ENCODE measurements around the gene RYR3. TPM values are rescaled to one million over a fixed set of nuclear protein-coding genes. Genes with fewer than 3 reads are reported as not detected.

The RYR3 gene
- total RNA-seq, 1 donor from 2014 or later = 1.5 TPM

GRCh38 chr15:33384307-33384706 is 73.5 kb downstream of the RYR3 start:
- H3K27ac Mint-ChIP-seq (ENCODE audit: unreplicated experiment) = no peak overlapping the region
- Histone ChIP-seq H3K4me1 (ENCODE audit: insufficient read depth, low read length) (no peaks in the 10 kb centered on the region), H3K27ac (ENCODE audit: low read depth, low read length) (no peak overlapping the region), H2AFZ (ENCODE audit: low read depth, low read length) (no peak overlapping the region), H3K27me3 (ENCODE audit: insufficient read depth, low read length) (no peaks in the 10 kb centered on the region), H3K4me3 (ENCODE audit: insufficient read depth, low read depth, low read length) (no peak overlapping the region), H3K36me3 (ENCODE audit: insufficient read depth, low read length) (no peaks in the 10 kb centered on the region), H3K9ac (ENCODE audit: low read length) (no peak overlapping the region), H4K20me1 (ENCODE audit: insufficient read depth, low read length) (no peaks in the 10 kb centered on the region), H3K4me2 (ENCODE audit: low read length) (no peak overlapping the region), H3K9me3 (ENCODE audit: insufficient read depth, low read depth, low read length) (no peaks in the 10 kb centered on the region), H3K79me2 (ENCODE audit: insufficient read depth, low read length) (no peaks in the 10 kb centered on the region)
- no peaks in the 10 kb centered on the region for H3K9me3 Mint-ChIP-seq (ENCODE audit: unreplicated experiment)
- H3K4me3 Mint-ChIP-seq (ENCODE audit: unreplicated experiment) = no peak overlapping the region
- DNase-seq (ENCODE audit: low read depth) (no peak), FAIRE-seq (no peak)
- no peak for TF ChIP-seq EZH2 (IDR thresholded peaks at IDR 0.05; ENCODE audit: insufficient read depth, low read length)
- TF ChIP-seq CTCF (IDR thresholded peaks at IDR 0.05; ENCODE audit: insufficient read depth, low read depth, low read length) = no peak
- H3K36me3 Mint-ChIP-seq (ENCODE audit: low read depth, unreplicated experiment) = no peaks in the 10 kb centered on the region
- peaks cover 10% of the 10 kb centered on the region for H3K27me3 Mint-ChIP-seq (ENCODE audit: low read depth, unreplicated experiment)
- peaks cover 2% of the 10 kb centered on the region for H3K4me1 Mint-ChIP-seq (ENCODE audit: low read depth, unreplicated experiment)

- no peaks in the 10 kb centered on the region for H3K4me1 ChIP-seq (ENCODE audit: insufficient read depth, low read length)
- DNase-seq (ENCODE audit: low read depth) (no peak), FAIRE-seq (no peak)
- H3K9me3 ChIP-seq (ENCODE audit: insufficient read depth, low read depth, low read length) = no peaks in the 10 kb centered on the region
- H3K36me3 Mint-ChIP-seq (ENCODE audit: low read depth, unreplicated experiment) = no peaks in the 10 kb centered on the region
- no peaks in the 10 kb centered on the region for H3K27me3 ChIP-seq (ENCODE audit: insufficient read depth, low read length)
- H3K9ac ChIP-seq (ENCODE audit: low read length) = no peak overlapping the region
- H3K36me3 ChIP-seq (ENCODE audit: insufficient read depth, low read length) = no peaks in the 10 kb centered on the region
- no peak overlapping the region for H3K4me3 ChIP-seq (ENCODE audit: insufficient read depth, low read depth, low read length)
- H3K27ac ChIP-seq (ENCODE audit: low read depth, low read length) = no peak overlapping the region
- peaks cover 2% of the 10 kb centered on the region for H3K4me1 Mint-ChIP-seq (ENCODE audit: low read depth, unreplicated experiment)
- H3K79me2 ChIP-seq (ENCODE audit: insufficient read depth, low read length) = no peaks in the 10 kb centered on the region
- H3K9me3 Mint-ChIP-seq (ENCODE audit: unreplicated experiment) = no peaks in the 10 kb centered on the region
- peaks cover 4% of the 10 kb centered on the region for H3K27me3 Mint-ChIP-seq (ENCODE audit: low read depth, unreplicated experiment)
- no peak overlapping the region for H3K27ac Mint-ChIP-seq (ENCODE audit: unreplicated experiment)
- H3K4me3 Mint-ChIP-seq (ENCODE audit: unreplicated experiment) = no peak overlapping the region
- no peak overlapping the region for H2AFZ ChIP-seq (ENCODE audit: low read depth, low read length)
- H4K20me1 ChIP-seq (ENCODE audit: insufficient read depth, low read length) = no peaks in the 10 kb centered on the region
- H3K4me2 ChIP-seq (ENCODE audit: low read length) = no peak overlapping the region
- TF ChIP-seq CTCF (IDR thresholded peaks at IDR 0.05; ENCODE audit: insufficient read depth, low read depth, low read length) (no peak), EZH2 (IDR thresholded peaks at IDR 0.05; ENCODE audit: insufficient read depth, low read length) (no peak)
Measured at GRCh38 chr15:33392453-33392852, 81.7 kb downstream of the RYR3 start.

GRCh38 chr15:33393546-33393945 is 82.8 kb downstream of the RYR3 start:
- H3K9ac ChIP-seq (ENCODE audit: low read length) = no peak overlapping the region
- H2AFZ ChIP-seq (ENCODE audit: low read depth, low read length) = no peak overlapping the region
- no peak overlapping the region for H3K27ac Mint-ChIP-seq (ENCODE audit: unreplicated experiment)
- H3K4me2 ChIP-seq (ENCODE audit: low read length) = no peak overlapping the region
- no peaks in the 10 kb centered on the region for H3K79me2 ChIP-seq (ENCODE audit: insufficient read depth, low read length)
- no peak overlapping the region for H3K4me3 Mint-ChIP-seq (ENCODE audit: unreplicated experiment)
- FAIRE-seq (no peak), DNase-seq (ENCODE audit: low read depth) (no peak)
- H3K36me3 ChIP-seq (ENCODE audit: insufficient read depth, low read length) = no peaks in the 10 kb centered on the region
- no peaks in the 10 kb centered on the region for H3K9me3 Mint-ChIP-seq (ENCODE audit: unreplicated experiment)
- H3K4me1 Mint-ChIP-seq (ENCODE audit: low read depth, unreplicated experiment) = peaks cover 2% of the 10 kb centered on the region
- no peaks in the 10 kb centered on the region for H3K4me1 ChIP-seq (ENCODE audit: insufficient read depth, low read length)
- H4K20me1 ChIP-seq (ENCODE audit: insufficient read depth, low read length) = no peaks in the 10 kb centered on the region
- H3K27me3 ChIP-seq (ENCODE audit: insufficient read depth, low read length) = no peaks in the 10 kb centered on the region
- no peak overlapping the region for H3K27ac ChIP-seq (ENCODE audit: low read depth, low read length)
- H3K9me3 ChIP-seq (ENCODE audit: insufficient read depth, low read depth, low read length) = no peaks in the 10 kb centered on the region
- peaks cover 7% of the 10 kb centered on the region for H3K27me3 Mint-ChIP-seq (ENCODE audit: low read depth, unreplicated experiment)
- no peak overlapping the region for H3K4me3 ChIP-seq (ENCODE audit: insufficient read depth, low read depth, low read length)
- no peak for TF ChIP-seq EZH2 (IDR thresholded peaks at IDR 0.05; ENCODE audit: insufficient read depth, low read length)
- TF ChIP-seq CTCF (IDR thresholded peaks at IDR 0.05; ENCODE audit: insufficient read depth, low read depth, low read length) = no peak
- no peaks in the 10 kb centered on the region for H3K36me3 Mint-ChIP-seq (ENCODE audit: low read depth, unreplicated experiment)

Data from astrocyte (in vitro differentiated cells and primary cell).